Activated T-cell treated with anti-CD3 and anti-CD28 coated beads, Interleukin-2, amount 50 U/mL, for 72 hours (primary cell): Measurements from ENCODE around the gene METTL1. TPM values are rescaled to one million over a fixed set of nuclear protein-coding genes. Genes with fewer than 3 reads are reported as not detected.

Source experiments
- ATAC-seq, 2 donors: fragments of 150-1000 bp; cut with Tn5 transposase; replicated peaks in 1 of 2; 2 replicates each; pipeline ENCODE4 v1.10.0; 2021; ENCODE audit warnings: moderate library complexity in 2 of 2, mild to moderate bottlenecking in 1 of 2
- DNase-seq, 2 donors: peaks; one replicate each; pipeline ENCODE4 v3.0.0; 2021 to 2022; ENCODE audit warnings: mixed read lengths in 1 of 2
- H3K27ac Mint-ChIP-seq: one replicate; pipeline ENCODE4 v1.8.0; 2022; ENCODE audit warnings: mild to moderate bottlenecking, moderate library complexity, mixed read lengths
- H3K27me3 Mint-ChIP-seq: one replicate; pipeline ENCODE4 v1.8.0; 2022; ENCODE audit warnings: low read depth, mixed read lengths
- H3K36me3 Mint-ChIP-seq, 2 donors: one replicate each; pipeline ENCODE4 v1.8.0; 2022; ENCODE audit warnings: mixed read lengths in 2 of 2, mild to moderate bottlenecking in 1 of 2; ENCODE audit not compliant: insufficient read depth in 2 of 2
- H3K4me1 Mint-ChIP-seq: one replicate; pipeline ENCODE4 v1.8.0; 2022; ENCODE audit warnings: low read depth, mixed read lengths
- H3K4me3 Mint-ChIP-seq, 2 donors: one replicate each; pipeline ENCODE4 v1.8.0; 2022; ENCODE audit warnings: mild to moderate bottlenecking in 2 of 2, mixed read lengths in 2 of 2, moderate library complexity in 2 of 2
- H3K9me3 Mint-ChIP-seq, 2 donors: one replicate each; pipeline ENCODE4 v1.8.0; 2022; ENCODE audit warnings: mixed read lengths in 2 of 2
- total RNA-seq, 2 donors: library from RNA; stranded (reverse); gene quantifications; one replicate each; pipeline ENCODE4 v1.2.3, GENCODE V29; 2022

METTL1 gene
- total RNA-seq, 2 donors from 2014 or later: 18.7 TPM

GRCh38 chr12:57772429-57773322 is 771 bp upstream of the METTL1 start, which contains the start of gene EEF1AKMT3:
TSS of gene EEF1AKMT3 (plus strand) at chr12:57772614. CDS start at chr12:57772725, 111 bp downstream.
- Mint-ChIP-seq H3K27ac (peak within 1 kb of the TSS; percentile 82), H3K4me1 (peaks cover 36% of the 10 kb centered on the region), H3K4me3 (peak within 1 kb of the TSS; percentile 83 to 100), H3K9me3 (no peaks in the 10 kb centered on the region), H3K27me3 (no peaks in the 10 kb centered on the region), H3K36me3 (peaks cover 5 to 17% of the 10 kb centered on the region in 2 donors)
- ATAC-seq (peak; percentile 37 to 58), DNase-seq (peak; percentile 38 to 47)

DNA sequence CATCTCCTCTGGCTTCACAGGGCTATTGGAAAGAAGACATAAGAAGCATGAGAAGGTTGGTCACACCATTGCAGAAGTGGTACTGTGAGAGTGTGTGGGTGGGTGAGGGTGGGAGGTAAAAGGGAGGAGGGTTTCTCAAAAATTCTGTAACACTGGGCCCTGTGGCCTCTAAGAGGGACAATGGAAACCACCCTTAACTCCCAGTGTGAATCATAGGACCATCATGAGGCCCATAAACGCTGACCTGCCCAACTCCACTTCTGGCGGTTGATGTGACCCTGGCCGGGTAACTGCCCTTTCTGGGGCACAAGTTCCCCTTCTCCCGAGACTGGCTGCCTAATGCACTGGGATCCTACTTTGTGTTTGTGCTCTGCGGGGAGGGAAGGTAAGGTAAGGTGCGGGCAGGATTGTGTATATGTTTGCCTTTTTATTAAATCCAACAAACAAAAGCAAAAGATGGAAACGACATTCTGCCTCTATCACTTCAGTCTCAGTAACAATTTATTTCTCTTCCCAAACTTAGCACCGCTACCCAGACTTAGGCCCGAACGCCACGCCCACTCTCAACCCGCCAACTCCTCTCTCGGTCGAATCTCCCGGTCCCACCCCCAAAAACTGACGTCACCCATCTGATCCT is 551 bp downstream of the METTL1 start:
- H3K27ac Mint-ChIP-seq: peak overlapping the region; percentile 82
- DNase-seq (peak; percentile 88 to 92), ATAC-seq (peak; percentile 71 to 75)
- H3K4me1 Mint-ChIP-seq: peaks cover 41% of the 10 kb centered on the region
- H3K27me3 Mint-ChIP-seq: no peaks in the 10 kb centered on the region
- H3K36me3 Mint-ChIP-seq: peaks cover 5 to 17% of the 10 kb centered on the region in 2 donors
- no peaks in the 10 kb centered on the region for H3K9me3 Mint-ChIP-seq
- peak overlapping the region; percentile 83 to 100 for H3K4me3 Mint-ChIP-seq

DNA sequence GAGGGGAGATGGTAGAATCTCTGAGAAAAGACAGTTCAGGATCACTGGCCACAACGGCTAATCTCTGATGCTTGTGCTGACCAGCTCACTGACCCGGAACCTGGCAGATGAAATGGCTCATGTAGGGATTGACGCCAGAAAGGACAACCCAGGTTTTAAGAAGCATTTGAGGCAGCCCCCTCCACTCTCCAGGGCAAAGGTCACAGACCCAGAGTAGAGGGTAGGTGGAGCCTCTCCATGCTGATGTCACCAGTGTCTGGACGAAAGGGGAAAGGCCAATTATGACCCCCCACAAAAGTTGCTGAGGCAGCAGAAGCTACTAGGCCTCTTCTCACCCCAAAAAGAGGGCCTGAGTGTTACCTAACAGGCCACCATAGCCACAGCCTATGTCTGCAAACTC is 1.2 kb downstream of the METTL1 start:
- ATAC-seq (no peak), DNase-seq (no peak)
- no peak overlapping the region for H3K27ac Mint-ChIP-seq
- peaks cover 3 to 15% of the 10 kb centered on the region in 2 donors for H3K36me3 Mint-ChIP-seq
- no peaks in the 10 kb centered on the region for H3K27me3 Mint-ChIP-seq
- peaks cover 44% of the 10 kb centered on the region for H3K4me1 Mint-ChIP-seq
- peak overlapping the region; percentile 40 to 83 for H3K4me3 Mint-ChIP-seq
- H3K9me3 Mint-ChIP-seq: no peaks in the 10 kb centered on the region

DNA sequence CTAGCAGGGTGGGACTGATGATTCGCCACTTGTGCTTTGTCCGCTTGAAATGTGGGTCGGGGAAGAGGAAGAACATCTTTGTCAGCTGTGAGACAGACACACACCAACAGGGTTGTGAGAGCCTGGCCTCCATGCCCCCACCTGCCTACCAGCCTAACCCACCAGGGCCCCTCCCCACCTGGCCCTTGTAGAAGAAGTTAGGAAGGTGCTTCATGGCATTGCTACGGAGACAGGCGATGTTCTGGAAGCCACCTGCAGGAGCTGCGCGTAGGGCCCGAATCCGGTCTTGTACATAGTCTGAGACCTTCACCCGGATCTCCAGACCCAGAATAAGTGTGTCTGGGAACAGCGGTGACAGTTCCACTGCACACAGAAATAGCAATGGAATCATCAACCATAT is 2.3 kb downstream of the METTL1 start:
- no peaks in the 10 kb centered on the region for H3K9me3 Mint-ChIP-seq
- H3K4me3 Mint-ChIP-seq: peak overlapping the region; percentile 5 to 15
- H3K4me1 Mint-ChIP-seq: peaks cover 52% of the 10 kb centered on the region
- DNase-seq: no peak
- H3K27me3 Mint-ChIP-seq: no peaks in the 10 kb centered on the region
- H3K36me3 Mint-ChIP-seq: peaks cover 0 to 15% of the 10 kb centered on the region in 2 donors
- ATAC-seq: no peak
- no peak overlapping the region for H3K27ac Mint-ChIP-seq

- peaks cover 55% of the 10 kb centered on the region for H3K4me1 Mint-ChIP-seq
- DNase-seq (no peak), ATAC-seq (no peak)
- H3K36me3 Mint-ChIP-seq: peaks cover 0 to 19% of the 10 kb centered on the region in 2 donors
- H3K9me3 Mint-ChIP-seq: no peaks in the 10 kb centered on the region
- no peak overlapping the region for H3K4me3 Mint-ChIP-seq
- no peaks in the 10 kb centered on the region for H3K27me3 Mint-ChIP-seq
- no peak overlapping the region for H3K27ac Mint-ChIP-seq
Observed at GRCh38 chr12:57767876-57768275, 4.0 kb downstream of the METTL1 start.

- Mint-ChIP-seq H3K4me1 (peaks cover 52% of the 10 kb centered on the region), H3K36me3 (peaks cover 0 to 18% of the 10 kb centered on the region in 2 donors), H3K9me3 (no peaks in the 10 kb centered on the region), H3K27me3 (no peaks in the 10 kb centered on the region), H3K27ac (no peak overlapping the region), H3K4me3 (peak overlapping the region; percentile 5 to 89)
- ATAC-seq (no peak), DNase-seq (no peak)
Observed at GRCh38 chr12:57767305-57767698, 4.6 kb downstream of the METTL1 start.

DNA sequence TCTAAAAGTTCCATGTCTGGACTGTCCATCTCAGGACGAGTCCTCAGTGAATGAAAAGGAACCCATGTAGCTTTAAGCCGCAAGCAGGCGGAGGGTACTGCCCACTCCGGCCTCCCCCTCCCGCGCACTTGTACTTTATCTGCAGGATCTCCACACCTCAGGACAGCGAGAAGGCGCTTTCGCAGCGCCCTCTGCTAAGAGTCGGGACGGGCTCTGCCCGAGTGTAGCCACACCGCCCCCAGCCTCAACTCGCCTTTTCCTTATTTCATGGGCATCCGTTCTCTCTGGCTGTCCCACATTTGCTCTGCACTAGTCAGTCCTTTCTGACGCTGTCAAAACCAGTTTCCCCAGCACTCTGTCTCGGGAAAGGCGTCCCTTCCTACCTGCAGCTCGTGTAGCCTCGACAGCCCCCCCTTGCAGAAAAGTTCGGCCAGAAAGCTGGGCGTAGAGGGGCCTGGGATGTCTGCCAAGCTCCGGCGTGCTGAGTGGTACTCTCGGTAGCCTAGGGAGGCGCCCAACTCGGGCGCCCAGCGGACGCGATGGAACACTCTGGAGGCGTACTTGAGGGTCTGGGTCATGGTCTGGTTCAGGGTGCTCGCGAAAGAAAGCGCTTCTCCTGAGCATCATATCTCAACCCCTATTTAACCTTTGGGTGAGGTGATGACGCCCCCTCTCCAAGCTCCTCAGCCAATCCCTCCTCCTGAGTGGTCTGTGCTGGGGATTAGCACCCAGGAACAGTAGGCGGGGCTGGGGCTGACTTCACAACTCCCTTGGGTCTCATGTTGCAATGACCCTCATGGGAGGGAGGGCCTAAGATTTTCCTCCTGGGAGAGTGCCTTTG is 5.2 kb downstream of the METTL1 start, which contains the start of gene CYP27B1:
TSS of gene CYP27B1 (minus strand) at position 615 of the 841 bp plus-strand sequence. CDS start at position 578, 37 bp downstream.
- Mint-ChIP-seq H3K4me3 (peak within 1 kb of the TSS; percentile 89 to 90), H3K4me1 (peaks cover 49% of the 10 kb centered on the region), H3K27ac (peak within 1 kb of the TSS; percentile 39), H3K36me3 (peaks cover 0 to 16% of the 10 kb centered on the region in 2 donors), H3K27me3 (no peaks in the 10 kb centered on the region), H3K9me3 (no peaks in the 10 kb centered on the region)
- ATAC-seq: peak in 1 of 2 donors; percentile 20
- peak in 1 of 2 donors; percentile 30 for DNase-seq

GRCh38 chr12:57765698-57766463 is 6.0 kb downstream of the METTL1 start:
- Mint-ChIP-seq H3K27me3 (no peaks in the 10 kb centered on the region), H3K4me3 (peak overlapping the region; percentile 89 to 90), H3K9me3 (no peaks in the 10 kb centered on the region), H3K4me1 (peaks cover 41% of the 10 kb centered on the region), H3K27ac (peak overlapping the region; percentile 31), H3K36me3 (peaks cover 0 to 14% of the 10 kb centered on the region in 2 donors)
- ATAC-seq: peak; percentile 19 to 34
- DNase-seq: peak; percentile 28 to 30

GRCh38 chr12:57765003-57765697 is 6.8 kb downstream of the METTL1 start:
- Mint-ChIP-seq H3K27me3 (no peaks in the 10 kb centered on the region), H3K4me1 (peaks cover 34% of the 10 kb centered on the region), H3K4me3 (peak overlapping the region; percentile 89 to 90), H3K27ac (peak overlapping the region; percentile 25), H3K9me3 (no peaks in the 10 kb centered on the region), H3K36me3 (peaks cover 0 to 10% of the 10 kb centered on the region in 2 donors)
- peak; percentile 74 to 79 for DNase-seq
- ATAC-seq: peak; percentile 80 to 84

GRCh38 chr12:57764662-57765002 is 7.3 kb downstream of the METTL1 start:
- Mint-ChIP-seq H3K27me3 (no peaks in the 10 kb centered on the region), H3K4me3 (peak overlapping the region; percentile 89 to 90), H3K9me3 (no peaks in the 10 kb centered on the region), H3K36me3 (peaks cover 0 to 9% of the 10 kb centered on the region in 2 donors), H3K27ac (no peak overlapping the region), H3K4me1 (peaks cover 33% of the 10 kb centered on the region)
- ATAC-seq (peak; percentile 20 to 30), DNase-seq (peak in 1 of 2 donors; percentile 31)

DNA sequence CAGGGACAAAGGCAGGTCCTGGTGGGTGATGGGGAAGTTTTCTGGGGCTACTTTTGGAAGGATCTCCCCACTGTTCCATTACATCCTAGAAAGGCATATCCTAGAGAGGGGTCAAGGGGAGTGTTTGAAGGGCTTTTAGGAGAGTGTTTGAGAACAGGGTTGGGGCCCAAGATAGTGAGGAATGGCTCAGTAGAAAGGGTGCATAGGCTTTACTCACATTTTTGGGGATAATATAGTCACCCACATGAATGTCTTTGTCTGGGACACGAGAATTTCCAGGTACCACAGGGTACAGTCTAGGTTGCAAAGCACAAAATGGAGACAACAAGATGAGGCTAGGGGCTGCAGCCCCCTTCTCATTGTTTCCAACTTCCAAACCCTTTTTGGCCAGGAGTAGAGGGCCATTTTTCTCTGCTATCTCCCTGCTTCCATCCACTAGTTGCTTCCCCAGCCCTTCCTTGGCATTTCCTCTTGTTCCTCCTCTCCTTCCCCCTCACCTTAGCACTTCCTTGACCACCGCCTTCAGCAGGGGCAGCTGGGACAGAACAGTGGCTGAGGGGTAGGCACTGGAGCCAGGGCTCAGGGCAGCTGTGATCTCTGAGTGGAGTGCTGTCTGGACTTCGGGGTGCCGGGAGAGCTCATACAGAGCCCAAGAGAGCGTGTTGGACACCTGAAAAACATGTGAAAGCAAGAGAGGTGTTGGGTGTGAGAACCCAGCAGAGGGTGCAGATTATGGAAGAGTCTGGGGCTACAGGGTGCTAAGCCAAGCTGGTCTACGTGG is 7.8 kb downstream of the METTL1 start:
- Mint-ChIP-seq H3K36me3 (peaks cover 0 to 8% of the 10 kb centered on the region in 2 donors), H3K4me1 (peaks cover 38% of the 10 kb centered on the region), H3K9me3 (no peaks in the 10 kb centered on the region), H3K4me3 (peak overlapping the region; percentile 89 to 90), H3K27ac (peak overlapping the region; percentile 34), H3K27me3 (no peaks in the 10 kb centered on the region)
- ATAC-seq (no peak), DNase-seq (no peak)
